Umbilical cord (tissue), 2 donors: ENCODE measurements around the gene LOXL4. TPM values are rescaled to one million over a fixed set of nuclear protein-coding genes. Genes with fewer than 3 reads are reported as not detected.
"Not testable (repeated sequence)": the region's sequence is repeated elsewhere in the genome, so short reads cannot be mapped to it uniquely, and the experiment has no call there.

Experiments
- DNase-seq: peaks from one replicate; pipeline ENCODE4 v3.0.0-alpha.2; 2015; ENCODE audit warnings: low spot score
- total RNA-seq: library from RNA; depleted of rRNA; stranded (reverse); fragments of >200 nt; gene quantifications from one replicate; pipeline ENCODE4 v1.2.3, GENCODE V29; 2014; ENCODE audit warnings: low replicate concordance; ENCODE audit not compliant: insufficient read depth

Gene LOXL4
- total RNA-seq, 1 donor from 2014 or later: 20.2 TPM

DNA sequence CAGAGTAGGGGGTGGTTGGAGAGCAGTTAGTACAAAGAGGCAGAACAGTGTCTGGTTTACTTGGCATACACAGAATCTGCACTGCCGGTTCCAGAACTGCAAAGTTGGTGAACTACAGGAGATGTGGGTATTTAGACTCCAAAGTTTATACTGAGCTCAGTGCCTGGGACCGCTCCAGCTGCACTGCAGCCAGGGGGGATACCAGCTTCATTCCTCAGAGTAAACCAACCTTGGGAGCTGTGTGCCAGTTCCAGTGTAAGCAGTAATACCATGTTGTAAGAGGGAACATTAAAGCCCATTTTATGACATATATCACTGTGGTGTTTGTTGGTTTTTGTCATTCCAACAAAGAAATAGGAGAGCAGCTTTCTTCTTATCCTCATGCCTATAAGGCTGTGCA, 23.4 kb downstream of the LOXL4 start:
- DNase-seq: no peak

DNA sequence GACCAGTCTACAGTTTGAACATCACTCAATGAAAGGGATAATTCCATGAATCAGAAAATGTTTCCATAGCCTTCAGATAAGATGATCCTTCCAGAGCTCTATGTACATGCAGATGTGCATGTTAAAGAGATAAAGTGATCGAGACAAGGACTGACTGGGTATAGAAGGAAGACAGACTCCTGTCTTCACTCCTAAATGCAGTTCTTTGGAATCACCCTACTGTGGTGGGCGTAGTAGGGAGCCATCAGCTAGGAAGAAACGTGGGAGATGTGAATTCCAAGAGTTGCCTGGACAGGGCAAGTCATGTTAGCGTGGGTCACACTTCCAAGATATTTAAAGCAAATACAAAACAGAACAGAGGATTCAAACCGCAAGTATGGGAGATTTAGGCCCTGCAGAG, 23.9 kb downstream of the LOXL4 start:
- DNase-seq: peak; percentile 90

DNA sequence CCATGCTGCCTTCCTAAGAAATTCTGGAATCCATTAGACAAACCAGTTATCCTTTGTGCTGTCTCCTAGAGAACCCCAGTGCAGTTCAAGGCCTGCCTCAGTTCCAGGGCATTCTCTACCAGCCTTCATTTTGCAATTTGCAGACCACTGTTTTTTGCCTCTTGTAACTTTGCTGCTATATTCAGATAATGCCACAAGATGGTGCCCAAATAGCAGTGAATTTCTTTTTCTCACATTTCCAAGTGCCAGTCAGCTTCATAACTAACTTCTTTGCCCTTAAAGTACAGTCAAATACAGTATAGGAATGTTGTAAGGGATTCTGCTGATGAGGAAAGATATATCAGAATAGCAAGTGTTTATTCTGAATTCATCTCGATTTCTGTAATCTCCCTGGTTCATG, 25.2 kb downstream of the LOXL4 start:
- peak; percentile 63 for DNase-seq

- DNase-seq: no peak
Observed at GRCh38 chr10:98240524-98240923, 27.5 kb downstream of the LOXL4 start.

GRCh38 chr10:98238391-98238790, 29.6 kb downstream of the LOXL4 start:
- no peak for DNase-seq

DNA sequence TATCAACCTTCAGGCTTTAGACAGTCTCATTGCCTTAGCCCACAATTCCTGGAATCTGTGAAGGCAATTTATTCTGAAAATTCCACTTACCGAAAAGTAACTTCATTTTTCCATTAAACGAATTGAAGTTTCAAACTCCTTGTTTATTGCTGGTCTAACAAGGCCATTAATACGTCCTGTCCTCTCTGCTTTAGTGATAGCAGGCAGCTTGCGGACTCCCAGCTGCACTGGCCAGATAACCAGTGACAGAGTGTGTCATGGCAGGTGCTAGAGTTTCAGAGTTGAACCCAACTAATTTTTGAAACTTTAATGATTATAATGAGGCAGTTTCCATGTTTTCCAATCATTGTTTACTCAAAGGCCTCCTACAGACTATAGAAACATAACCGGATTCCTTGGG, 31.1 kb downstream of the LOXL4 start:
- DNase-seq: no peak

- no peak for DNase-seq
Observed at GRCh38 chr10:98235846-98236245, 32.1 kb downstream of the LOXL4 start.

- no peak for DNase-seq
Observed at GRCh38 chr10:98231417-98231816, 36.6 kb downstream of the LOXL4 start.

- DNase-seq: not testable (repeated sequence)
Observed at GRCh38 chr10:98228266-98228665, 39.7 kb downstream of the LOXL4 start.

- not testable (repeated sequence) for DNase-seq
Observed at GRCh38 chr10:98227713-98228112, 40.3 kb downstream of the LOXL4 start.

DNA sequence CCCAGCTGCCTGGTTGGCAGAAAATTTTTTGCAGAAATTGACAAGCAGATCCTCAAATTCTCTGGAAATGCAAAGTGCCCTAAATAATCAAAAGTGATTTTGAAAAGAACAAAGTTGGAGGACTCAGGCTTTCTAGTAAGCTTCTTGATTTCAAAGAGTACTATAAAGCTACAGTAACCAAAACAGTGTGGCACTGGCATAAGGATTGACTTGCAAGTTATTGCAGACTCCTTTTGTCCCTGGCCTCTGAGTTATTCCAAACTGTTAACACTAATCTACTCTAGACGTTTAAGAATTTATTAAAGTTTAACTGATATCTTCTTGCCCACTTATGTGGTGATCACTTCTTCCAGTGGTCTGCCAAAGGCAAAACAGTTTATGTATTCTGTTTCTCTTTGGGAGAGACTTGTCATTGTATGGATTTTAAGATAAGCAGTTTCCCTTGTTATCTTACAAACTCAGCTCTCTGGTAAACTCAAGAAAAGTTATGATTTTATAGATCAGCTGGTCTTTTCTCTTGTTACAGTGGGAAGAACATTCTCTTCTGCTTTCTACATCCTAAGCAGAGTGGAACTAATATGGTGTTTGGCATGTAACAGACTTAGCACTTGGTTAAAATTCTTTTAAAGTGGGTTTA, 41.4 kb downstream of the LOXL4 start:
- DNase-seq: no peak

DNA sequence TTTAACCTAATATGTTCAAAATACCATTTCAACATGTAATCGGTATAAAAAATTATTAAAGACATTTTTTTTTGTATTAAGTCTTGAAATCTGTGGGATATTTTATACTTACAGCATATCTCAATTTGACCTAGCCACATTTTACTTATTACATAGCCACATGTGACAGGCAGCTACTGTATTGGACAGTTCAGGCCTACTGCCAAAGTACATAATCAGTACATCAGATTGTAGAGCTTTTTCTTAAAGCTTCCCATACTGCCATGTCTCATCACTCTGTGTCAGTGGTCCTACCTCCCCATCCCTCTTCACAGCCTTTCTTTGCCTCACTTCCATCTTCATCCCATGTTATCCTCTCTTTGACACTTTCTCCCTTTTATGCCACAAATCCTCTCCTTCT, 43.0 kb downstream of the LOXL4 start:
- DNase-seq: no peak

DNA sequence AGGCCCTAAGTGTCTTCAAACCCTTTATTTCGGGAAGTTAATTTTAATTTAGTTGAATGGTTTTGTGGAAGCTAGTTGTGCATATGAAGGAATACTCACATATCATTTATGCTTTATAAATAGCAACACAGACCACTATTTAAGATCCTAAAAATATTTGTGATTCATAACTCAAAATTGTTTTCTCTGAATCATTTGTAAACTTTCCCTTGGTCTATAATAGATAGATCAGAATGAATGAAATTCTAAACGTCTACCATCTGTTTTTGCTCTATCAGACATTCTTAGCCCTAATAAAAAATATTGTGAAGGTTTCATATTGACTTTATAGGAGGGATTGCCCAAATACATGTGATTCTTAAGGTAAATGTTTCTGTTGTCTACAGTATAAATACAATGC, 43.5 kb downstream of the LOXL4 start:
- no peak for DNase-seq

DNA sequence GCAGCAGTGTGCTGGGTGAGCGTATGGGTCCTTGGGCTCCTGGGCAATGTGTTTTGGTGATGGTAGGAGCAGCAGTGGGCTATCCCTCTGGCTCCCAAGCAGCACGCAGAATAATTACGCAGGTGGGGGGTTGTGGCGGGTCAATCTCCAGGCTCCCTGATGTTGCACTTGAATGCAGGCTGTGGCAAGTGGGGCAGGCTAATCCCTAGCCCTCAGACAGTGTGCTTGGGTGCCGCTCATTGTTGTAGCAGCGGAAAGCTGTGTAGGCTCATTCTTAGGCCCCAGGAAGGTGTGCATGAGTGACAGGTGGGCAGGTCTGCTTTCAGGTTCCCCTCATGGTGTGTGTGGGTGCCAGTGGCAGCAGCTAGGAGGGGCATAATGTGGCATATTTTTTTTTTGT, 44.1 kb downstream of the LOXL4 start:
- no peak for DNase-seq

GRCh38 chr10:98217801-98218200, 50.2 kb downstream of the LOXL4 start:
- DNase-seq: no peak

- no peak for DNase-seq
Observed at GRCh38 chr10:98215373-98215772, 52.6 kb downstream of the LOXL4 start.

DNA sequence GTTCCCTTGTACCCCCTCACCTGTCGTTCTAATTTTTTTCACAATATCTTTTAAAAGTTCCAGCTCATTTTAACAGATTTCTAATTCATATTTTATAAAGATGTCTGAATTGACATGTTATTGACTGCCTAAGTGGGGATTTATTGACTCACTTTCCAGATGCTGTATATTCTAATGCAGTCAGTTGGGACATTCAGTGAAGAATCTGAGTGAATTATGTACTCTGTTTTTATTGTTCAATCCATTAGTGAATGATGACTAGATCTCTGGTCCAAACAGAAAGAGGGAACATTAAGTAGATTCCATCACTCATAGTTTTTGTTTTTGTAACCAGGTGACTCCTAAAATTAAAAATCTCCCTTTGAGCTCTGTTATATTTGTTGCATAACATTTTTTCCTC, 54.3 kb downstream of the LOXL4 start:
- DNase-seq: no peak

DNA sequence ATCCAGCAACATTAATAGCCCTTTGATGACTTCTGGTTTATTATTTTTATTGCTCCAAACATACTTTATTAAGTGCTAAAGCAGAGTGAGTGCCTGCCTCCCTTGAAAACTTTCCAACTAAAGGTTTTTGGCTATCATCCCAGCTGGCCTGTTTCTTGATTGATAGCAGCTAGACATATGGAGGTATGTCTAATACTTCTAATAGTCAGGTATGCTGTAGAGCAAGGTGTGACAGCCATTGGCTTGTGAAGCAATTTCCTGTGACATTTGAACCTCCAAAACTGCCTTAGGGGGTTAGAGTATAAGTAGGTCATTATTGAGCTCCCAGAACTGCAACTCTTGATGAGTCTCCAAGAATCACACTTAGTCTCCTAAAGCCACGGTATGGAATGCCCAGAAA, 55.8 kb downstream of the LOXL4 start:
- DNase-seq: no peak

- DNase-seq: no peak
Observed at GRCh38 chr10:98209441-98209840, 58.6 kb downstream of the LOXL4 start.

DNA sequence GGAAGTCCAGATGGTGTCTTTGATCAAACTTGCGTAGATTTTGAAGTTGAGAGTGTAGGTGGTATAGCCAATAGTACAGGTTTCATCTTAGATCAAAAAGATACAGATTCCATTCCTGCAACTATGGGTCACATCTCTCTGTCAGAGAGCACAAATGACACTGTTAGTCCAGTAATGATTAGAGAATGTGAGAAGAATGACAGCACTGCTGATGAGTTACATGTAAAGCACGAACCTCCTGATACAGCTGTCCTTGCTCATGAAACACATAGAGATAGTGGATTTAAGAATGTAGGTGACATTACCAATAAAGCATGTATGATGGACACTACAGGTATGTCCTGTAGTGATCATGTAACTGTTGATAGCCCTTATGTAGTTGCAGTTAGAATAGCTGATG, 59.1 kb downstream of the LOXL4 start:
- DNase-seq: no peak

DNA sequence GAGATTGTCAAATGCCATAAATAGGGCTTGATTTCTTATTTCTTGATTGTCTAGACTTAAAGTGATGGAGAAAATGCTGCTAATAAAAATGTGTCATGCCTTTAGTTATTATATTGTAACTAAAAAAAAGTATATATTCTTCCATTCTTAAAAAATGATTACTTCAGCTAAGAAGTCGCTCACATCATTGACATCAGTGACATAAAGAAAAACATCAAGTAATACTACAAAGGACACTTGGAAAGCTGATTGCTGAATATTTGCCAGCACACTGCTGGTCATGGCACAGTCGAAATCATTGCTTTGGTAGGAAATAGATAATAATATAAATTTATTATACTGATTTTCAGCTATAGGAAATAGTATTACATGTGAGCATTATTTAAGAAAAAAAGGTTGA, 62.6 kb downstream of the LOXL4 start:
- no peak for DNase-seq

DNA sequence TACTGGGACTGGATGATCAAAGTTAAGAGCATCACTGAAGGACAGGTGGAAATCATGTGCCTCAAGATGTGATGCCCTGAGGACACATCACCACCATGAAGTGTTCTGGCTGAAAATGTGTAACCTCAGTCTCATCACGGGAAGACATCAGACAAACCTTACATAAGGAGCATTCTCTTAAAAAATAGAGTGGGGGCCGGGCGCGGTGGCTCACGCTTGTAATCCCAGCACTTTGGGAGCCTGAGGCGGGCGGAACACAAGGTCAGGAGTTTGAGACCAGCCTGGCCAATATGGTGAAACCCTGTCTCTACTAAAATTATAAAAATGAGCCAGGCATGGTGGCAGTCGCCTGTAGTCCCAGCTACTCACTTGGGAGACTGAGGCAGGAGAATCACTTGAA, 65.6 kb downstream of the LOXL4 start:
- no peak for DNase-seq

GRCh38 chr10:98201760-98202159, 66.2 kb downstream of the LOXL4 start:
- DNase-seq: no peak
